Stomach (tissue), 4 donors: ENCODE data around the gene EIF2S2.

Source experiments
- POLR2A ChIP-seq, 4 donors: fragments of 450-650 bp; IDR thresholded peaks; one replicate each; pipeline ENCODE4 v1.6.1; 2016; ENCODE audit warnings: antibody characterized with exemption in 4 of 4, control low read depth in 2 of 4, mild to moderate bottlenecking in 1 of 4, moderate library complexity in 1 of 4
- POLR2AphosphoS5 ChIP-seq, 3 donors: sonication (generic); formaldehyde crosslinking; IDR thresholded peaks; one replicate each; pipeline ENCODE4 v1.6.1; 2016; ENCODE audit warnings: antibody characterized with exemption in 3 of 3
- TF ChIP-seq, protein P1 (sequence below), 7 experiments: fragments of 450-650 bp in 4 of 7; fragments of 200-600 bp in 3 of 7; sonication (generic) in 3 of 7; IDR thresholded peaks; one replicate each; pipeline ENCODE4 v1.5.1; 2016 to 2019; ENCODE audit warnings: antibody characterized with exemption in 7 of 7, control low read depth in 2 of 7, mild to moderate bottlenecking in 1 of 7

- TF ChIP-seq POLR2A (IDR thresholded peaks at IDR 0.05) (no peak), POLR2AphosphoS5 (IDR thresholded peaks at IDR 0.05) (no peak)
- TF ChIP-seq, protein P1, sequence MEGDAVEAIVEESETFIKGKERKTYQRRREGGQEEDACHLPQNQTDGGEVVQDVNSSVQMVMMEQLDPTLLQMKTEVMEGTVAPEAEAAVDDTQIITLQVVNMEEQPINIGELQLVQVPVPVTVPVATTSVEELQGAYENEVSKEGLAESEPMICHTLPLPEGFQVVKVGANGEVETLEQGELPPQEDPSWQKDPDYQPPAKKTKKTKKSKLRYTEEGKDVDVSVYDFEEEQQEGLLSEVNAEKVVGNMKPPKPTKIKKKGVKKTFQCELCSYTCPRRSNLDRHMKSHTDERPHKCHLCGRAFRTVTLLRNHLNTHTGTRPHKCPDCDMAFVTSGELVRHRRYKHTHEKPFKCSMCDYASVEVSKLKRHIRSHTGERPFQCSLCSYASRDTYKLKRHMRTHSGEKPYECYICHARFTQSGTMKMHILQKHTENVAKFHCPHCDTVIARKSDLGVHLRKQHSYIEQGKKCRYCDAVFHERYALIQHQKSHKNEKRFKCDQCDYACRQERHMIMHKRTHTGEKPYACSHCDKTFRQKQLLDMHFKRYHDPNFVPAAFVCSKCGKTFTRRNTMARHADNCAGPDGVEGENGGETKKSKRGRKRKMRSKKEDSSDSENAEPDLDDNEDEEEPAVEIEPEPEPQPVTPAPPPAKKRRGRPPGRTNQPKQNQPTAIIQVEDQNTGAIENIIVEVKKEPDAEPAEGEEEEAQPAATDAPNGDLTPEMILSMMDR (IDR thresholded peaks at IDR 0.05), result no peak
Measured at GRCh38 chr20:34083781-34084180, 28.3 kb downstream of the EIF2S2 start.
